Measurements from ENCODE around the gene LTBP3. TPM values are rescaled to one million over a fixed set of nuclear protein-coding genes. Genes with fewer than 3 reads are reported as not detected.

Gene LTBP3
- total and polyA plus RNA-seq, 2 of the 4 experiments (the other 2 are of a cell fraction) = 6.6 to 145 TPM

DNA sequence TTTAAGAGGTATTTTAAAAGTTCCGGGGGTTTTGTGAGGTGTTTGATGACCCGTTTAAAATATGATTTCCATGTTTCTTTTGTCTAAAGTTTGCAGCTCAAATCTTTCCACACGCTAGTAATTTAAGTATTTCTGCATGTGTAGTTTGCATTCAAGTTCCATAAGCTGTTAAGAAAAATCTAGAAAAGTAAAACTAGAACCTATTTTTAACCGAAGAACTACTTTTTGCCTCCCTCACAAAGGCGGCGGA is 59.5 kb downstream of the LTBP3 start (continued):
- TF ChIP-seq RCOR1 (IDR thresholded peaks at IDR 0.05; ENCODE audit: insufficient replicate concordance, low read length) (no peak), SMC3 (IDR thresholded peaks at IDR 0.05; ENCODE audit: low read depth, low read length) (no peak), POLR2A (IDR thresholded peaks at IDR 0.05; ENCODE audit: low read depth, low read length) (no peak)
- TF ChIP-seq, protein P1, sequence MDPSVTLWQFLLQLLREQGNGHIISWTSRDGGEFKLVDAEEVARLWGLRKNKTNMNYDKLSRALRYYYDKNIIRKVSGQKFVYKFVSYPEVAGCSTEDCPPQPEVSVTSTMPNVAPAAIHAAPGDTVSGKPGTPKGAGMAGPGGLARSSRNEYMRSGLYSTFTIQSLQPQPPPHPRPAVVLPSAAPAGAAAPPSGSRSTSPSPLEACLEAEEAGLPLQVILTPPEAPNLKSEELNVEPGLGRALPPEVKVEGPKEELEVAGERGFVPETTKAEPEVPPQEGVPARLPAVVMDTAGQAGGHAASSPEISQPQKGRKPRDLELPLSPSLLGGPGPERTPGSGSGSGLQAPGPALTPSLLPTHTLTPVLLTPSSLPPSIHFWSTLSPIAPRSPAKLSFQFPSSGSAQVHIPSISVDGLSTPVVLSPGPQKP (IDR thresholded peaks at IDR 0.05; ENCODE audit: borderline replicate concordance, low read depth, low read length) = no peak

Data from IMR-90 (cell line).